AML-193 (cell line): ENCODE results near the gene RABAC1.
A peak's percentile ranks its signal among the peaks of the same experiment; 100 is the strongest.

Experiments used
- DNase-seq, 2 experiments: peaks; one replicate each; lab custom pipeline; 2025; lab: John Stamatoyannopoulos, UW

The RABAC1 gene

GRCh38 chr19:41988947-41989346, 29.8 kb upstream of the RABAC1 start:
- no peak for DNase-seq

- DNase-seq = no peak
These were observed 28.2 kb upstream of the RABAC1 start for GRCh38 chr19:41987141-41987860.

- no peak for DNase-seq
These were observed 25.8 kb upstream of the RABAC1 start for GRCh38 chr19:41984961-41985360.

DNA sequence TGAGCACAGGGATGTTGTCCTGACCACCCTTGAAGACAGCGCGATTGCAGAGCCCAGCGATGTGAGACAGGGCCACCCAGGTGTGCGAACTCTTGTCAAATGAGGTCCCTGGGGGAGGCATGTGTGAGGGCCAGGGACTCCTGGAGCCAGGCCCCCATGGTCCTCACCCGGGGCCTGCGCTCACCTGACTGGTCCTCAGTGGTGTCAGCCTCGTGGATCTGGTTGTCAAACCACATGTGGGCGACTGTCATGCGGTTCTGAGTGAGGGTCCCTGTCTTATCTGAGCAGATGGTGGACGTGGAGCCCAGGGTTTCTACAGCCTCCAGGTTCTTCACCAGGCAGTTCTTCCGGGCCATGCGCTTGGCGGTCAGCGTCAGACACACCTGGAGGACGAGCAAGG, 22.6 kb upstream of the RABAC1 start:
- no peak for DNase-seq

DNA sequence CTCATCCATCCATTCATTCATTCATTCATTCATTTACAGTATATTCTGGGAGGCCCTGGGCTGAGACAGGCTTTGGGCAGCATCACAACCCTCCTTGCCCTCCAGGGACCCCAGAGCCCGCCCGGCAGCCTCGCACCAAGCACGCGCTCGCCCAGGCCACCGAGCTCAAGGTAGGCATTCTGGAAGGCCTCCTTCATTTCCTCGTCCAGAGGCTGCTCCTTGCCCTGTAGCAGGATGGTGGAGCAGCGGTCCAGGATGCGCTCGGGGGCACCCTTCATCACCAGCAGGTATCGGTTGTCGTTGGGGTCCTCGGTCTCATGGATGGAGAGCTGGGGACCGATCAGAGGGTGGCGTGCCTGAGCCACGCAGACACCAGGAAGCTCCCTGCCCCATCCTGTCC, 19.3 kb upstream of the RABAC1 start:
- no peak for DNase-seq

DNA sequence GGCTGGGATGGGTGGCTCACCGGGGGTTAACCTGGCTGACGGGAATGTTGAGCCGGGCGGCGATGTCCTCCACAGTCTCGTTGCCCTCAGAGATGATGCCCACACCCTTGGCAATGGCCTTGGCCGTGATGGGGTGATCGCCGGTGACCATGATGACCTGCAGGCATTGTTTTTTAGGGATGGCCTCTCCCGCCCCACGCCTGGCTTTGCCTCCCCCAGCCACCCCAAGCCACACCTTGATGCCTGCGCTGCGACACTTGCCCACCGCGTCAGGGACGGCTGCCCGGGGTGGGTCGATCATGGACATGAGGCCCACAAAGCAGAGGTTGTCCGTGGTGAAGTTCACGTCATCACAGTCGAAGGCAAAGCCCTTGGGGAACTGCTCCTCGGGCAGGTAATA, 18.8 kb upstream of the RABAC1 start:
- DNase-seq = no peak

- DNase-seq = no peak
These were observed 15.5 kb upstream of the RABAC1 start for GRCh38 chr19:41974652-41975051.

DNA sequence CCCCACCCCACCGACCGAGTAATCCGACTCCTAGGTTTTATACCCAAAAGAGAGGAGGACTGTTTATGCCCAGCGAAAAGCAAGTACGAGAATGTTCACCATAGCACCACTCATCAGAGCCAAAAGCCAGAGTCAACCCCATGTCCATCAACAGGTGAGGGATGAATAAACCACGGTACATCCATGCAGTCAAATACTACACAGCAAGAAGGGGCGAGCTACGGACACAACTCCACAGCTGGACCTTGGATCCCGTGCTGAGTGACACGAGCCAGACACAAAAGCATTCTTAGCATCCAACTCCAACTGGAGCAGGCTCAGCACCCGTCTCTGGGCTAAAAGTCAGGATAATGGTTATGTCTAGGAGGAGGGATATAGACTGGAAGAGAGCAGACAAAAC, 12.2 kb upstream of the RABAC1 start:
- DNase-seq = no peak

- DNase-seq = no peak
These were observed 10.8 kb upstream of the RABAC1 start for GRCh38 chr19:41969772-41970458.

DNA sequence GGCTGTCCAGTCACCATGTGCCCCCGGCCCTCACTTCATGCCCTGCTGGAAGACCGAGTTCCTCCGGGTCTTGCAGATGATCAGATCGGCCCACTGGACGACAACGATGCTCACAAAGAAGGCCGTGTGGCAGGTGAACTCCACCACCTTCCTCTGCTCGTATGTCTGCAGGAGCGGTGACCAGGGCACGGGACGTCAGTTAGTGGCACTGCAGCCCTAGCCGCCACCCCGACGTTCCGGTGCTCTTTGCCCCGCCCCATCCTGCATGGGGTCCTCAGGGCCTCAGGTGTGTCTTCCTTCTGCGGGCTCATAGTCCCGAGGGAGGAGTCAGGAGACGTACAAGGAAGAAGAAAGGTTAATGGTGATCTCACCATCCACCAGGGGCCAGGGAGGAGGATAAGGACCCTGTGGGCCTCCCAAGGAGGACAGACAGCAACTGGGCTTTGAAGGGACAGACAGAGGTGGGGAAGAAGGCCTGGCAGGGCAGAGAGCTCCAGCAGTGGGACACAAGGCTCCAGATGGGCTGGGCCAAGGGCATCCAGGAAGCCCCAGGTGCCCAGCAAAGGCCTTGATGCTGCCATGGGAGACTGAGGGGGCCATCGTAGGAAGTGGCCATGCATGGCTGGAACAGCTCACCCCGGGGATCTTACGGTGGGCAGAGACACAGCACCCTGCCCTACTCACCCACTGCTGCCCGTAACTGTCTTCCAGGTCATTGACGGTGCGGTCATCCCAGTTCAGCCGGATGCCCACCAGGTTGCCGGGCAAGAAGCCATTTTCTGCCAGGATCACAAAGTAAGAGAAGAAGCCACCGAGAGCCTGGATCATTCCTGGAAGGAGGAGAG, 9.9 kb upstream of the RABAC1 start:
- DNase-seq = no peak

DNA sequence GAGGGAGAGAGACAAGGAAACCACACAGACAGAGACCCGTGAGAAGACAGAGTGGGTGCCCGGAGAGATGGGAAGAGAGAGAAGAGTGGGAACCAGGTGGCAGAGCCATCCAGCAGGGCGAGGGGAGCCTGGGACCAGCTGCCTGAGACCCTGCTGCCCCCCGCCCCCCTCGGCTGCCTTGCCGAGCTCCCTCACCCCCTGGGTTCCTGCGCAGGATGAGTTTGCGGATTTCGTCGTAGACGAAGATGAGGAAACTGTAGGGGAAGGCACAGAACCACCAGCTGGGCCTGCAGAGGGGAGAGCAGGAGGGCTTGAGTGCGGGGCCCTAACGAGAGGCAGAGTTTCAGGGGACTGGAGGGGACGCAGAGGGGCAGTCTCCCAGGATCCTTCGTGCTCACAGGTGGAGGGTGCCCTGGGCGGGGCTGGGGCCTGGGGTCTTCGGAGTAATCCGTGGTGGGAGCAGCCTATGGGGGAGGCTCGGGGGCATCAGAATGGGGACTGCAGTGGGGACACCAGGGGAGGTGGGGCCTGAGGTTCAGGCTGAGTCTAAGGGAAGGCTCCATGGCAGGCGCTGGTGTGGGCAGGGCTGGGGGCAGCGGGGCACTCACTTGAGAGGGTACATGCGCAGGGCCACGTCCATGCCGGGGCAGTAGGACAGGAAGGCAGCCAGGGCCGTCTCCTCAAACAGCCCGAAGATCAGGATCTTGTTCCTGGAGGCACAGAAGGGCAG, 8.1 kb upstream of the RABAC1 start:
- no peak for DNase-seq

DNA sequence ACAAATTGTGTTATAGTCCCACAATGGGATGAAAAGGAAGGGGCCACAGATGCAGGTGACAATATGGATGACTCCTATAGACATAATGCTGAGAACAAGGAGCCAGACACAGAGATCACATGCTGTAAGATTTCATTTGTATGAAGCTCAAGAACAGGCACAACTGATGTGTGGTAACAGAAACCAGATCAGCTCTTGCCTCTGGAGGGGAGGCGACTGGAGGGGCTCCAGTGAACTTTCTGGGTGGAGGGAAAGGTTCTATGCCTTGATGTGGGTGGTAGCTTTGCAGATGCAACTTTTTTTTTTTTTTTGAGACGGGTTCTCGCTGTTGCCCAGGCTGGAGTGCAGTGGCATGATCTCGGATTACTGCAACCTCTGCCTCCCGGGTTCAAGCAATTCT, 6.0 kb upstream of the RABAC1 start:
- no peak for DNase-seq

GRCh38 chr19:41960973-41961372, 1.9 kb upstream of the RABAC1 start:
- DNase-seq = no peak

DNA sequence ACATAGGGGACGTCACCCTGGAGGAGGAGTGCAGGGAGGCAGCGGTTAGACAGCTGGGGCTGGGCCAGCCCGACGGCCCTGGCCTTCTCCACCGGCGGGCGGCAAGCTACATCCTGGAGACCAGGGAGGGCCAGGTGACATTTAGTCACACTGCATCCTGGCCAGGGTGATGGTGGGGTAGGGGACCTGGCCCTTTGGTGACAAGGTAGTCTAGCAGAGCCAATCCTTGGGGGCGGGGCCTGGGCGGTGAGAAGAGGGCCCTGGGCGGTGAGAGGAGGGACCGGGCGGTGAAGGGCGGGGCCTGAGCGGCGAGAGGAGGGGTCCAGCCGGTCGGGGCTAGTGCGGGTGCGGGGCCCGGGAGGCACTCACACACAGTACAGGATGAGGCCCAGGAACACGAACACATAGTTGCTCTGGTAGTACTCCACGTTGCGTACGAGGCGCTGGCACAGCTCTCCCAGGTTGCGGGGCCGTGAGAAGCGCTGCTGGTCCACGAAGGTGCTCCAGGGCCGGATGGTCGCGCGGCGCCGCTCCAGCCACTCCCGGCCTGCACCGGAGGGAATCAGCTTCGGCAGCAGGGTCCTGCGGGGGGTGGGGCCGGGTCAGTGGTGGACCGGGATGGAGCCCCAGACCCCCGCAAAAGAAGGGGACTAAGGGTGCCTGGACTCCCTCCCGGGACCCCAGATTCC, 610 bp downstream of the RABAC1 start:
- DNase-seq = peak; percentile 19 to 41

DNA sequence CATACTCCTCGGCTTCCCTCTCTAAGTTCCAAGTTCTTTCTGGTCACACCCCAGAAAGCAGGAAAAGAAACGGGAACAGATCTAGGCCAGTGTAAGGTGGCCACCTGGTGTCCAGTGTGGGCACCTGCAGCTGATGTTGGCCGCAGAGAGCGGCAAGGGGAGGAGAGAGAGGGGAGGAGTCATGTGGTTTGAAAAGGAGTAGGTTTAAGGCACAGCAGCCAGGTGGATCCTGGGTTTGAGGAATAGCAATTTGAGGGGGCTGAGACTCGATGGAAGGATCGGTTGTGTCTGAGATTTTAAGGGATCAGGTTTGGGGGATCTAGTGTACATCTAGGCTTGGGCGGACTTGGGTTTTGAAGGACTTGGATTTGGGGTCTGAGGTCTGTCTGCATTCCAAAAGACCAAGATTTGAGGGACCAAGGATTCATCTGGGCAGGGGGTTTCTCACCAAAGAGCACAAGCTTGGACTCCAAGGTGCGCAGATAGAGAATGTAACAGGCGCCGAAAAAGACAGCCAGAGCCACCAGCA, 1.2 kb downstream of the RABAC1 start:
- peak; percentile 62 to 75 for DNase-seq

DNA sequence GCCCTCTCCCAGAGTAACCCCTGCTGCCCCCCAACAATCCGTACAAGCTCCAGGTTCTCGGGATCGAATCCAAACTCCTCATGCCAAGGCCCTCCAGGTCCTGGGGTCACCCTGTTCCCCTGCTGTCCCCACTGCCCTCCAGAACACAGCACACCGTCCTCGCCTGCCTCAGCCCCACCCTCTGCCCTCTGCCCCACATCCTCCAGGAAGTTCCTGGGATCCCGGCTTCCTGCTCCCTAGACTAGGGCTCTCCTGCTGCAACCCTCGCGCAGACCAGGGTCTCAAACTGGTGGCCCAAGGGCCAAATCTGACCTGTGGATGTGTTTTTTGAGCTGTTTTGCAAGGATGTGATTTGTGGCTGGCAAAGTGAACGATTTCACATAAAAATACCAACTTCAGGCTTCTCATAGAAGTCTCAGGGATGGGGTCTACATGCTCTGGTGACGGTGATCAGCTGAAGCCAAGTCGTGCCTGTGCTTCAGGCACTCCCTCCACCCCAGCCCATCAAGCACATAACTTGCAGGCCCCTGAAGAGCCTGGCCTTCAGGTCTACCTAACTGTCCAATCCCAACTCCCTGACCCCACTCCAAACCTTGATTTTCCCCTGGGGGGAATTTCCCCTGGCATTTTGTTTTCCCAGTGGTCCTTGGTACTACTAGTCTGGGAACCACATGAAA, 1.8 kb downstream of the RABAC1 start:
- DNase-seq = no peak

DNA sequence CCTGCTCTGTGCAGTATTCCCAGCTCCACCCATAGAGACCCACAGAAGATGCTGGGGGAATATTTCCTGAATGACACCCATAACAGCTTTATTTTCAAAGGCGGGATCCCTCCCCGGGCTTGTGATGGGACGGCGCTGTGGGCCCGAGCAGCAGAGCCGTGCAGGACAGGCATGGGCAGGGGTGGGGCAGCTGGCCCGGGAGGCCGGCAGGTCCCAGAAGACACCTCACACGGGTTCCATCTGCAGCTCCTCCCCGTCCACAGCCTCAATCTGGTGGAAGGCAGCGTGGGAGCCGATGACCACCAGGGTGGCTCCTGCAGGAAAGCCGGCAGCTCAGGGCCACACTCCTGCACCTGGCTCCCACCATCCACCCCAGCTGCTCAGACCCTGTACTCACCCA, 2.5 kb downstream of the RABAC1 start:
- no peak for DNase-seq

- DNase-seq = no peak
These were observed 3.6 kb downstream of the RABAC1 start for GRCh38 chr19:41955521-41955920.

GRCh38 chr19:41951686-41952172, 7.4 kb downstream of the RABAC1 start:
- peak; percentile 24 to 43 for DNase-seq

- DNase-seq = no peak
These were observed 12.0 kb downstream of the RABAC1 start for GRCh38 chr19:41947091-41947490.
